Urothelium cell line (cell line): Measurements from ENCODE around the gene ADGRA1.
A peak's percentile ranks its signal among the peaks of the same experiment; 100 is the strongest.

ENCODE experiments used
- DNase-seq: peaks from one replicate; pipeline ENCODE4 v3.0.0; 2011; ENCODE audit warnings: low spot score, mixed read lengths
- FAIRE-seq: peaks from 2 replicates; lab custom pipeline; 2011; peaks lifted over from hg19 to GRCh38; lab: Jason Lieb, UNC

Gene ADGRA1

GRCh38 chr10:133075346-133076137 is 12.2 kb upstream of the ADGRA1 start:
- FAIRE-seq, result no peak
- DNase-seq, result no peak

- FAIRE-seq (no peak), DNase-seq (no peak)
These were observed 11.3 kb upstream of the ADGRA1 start for GRCh38 chr10:133076274-133077038.

GRCh38 chr10:133079836-133080682 is 7.7 kb upstream of the ADGRA1 start:
- DNase-seq (peak; percentile 55), FAIRE-seq (no peak)

- FAIRE-seq, result no peak
- DNase-seq, result no peak
These were observed 7.1 kb upstream of the ADGRA1 start for GRCh38 chr10:133080683-133081040.

- DNase-seq (no peak), FAIRE-seq (no peak)
These were observed 6.1 kb upstream of the ADGRA1 start for GRCh38 chr10:133081636-133082035.

- no peak for FAIRE-seq
- DNase-seq, result no peak
These were observed 4.9 kb upstream of the ADGRA1 start for GRCh38 chr10:133082685-133083421.

- no peak for FAIRE-seq
These were observed 4.2 kb upstream of the ADGRA1 start for GRCh38 chr10:133083422-133084100.

GRCh38 chr10:133084491-133084890 is 3.2 kb upstream of the ADGRA1 start:
- FAIRE-seq, result no peak
- no peak for DNase-seq

More at GRCh38 chr10:133083422-133084100, 4.2 kb upstream of the ADGRA1 start:
- no peak for DNase-seq

- no peak for FAIRE-seq
- DNase-seq, result no peak
These were observed 2.2 kb upstream of the ADGRA1 start for GRCh38 chr10:133085251-133086125.

- FAIRE-seq, result no peak
These were observed 1.5 kb upstream of the ADGRA1 start for GRCh38 chr10:133086247-133086646.

GRCh38 chr10:133087045-133087678 is 562 bp upstream of the ADGRA1 start:
- DNase-seq, result no peak

More at GRCh38 chr10:133086247-133086646, 1.5 kb upstream of the ADGRA1 start:
- DNase-seq, result no peak

GRCh38 chr10:133088179-133088955 is 643 bp downstream of the ADGRA1 start:
- no peak for DNase-seq
- no peak for FAIRE-seq

More at GRCh38 chr10:133087045-133087678, 562 bp upstream of the ADGRA1 start:
- no peak for FAIRE-seq

GRCh38 chr10:133088956-133089800 is 1.5 kb downstream of the ADGRA1 start:
- DNase-seq, result no peak
- no peak for FAIRE-seq

- DNase-seq (no peak), FAIRE-seq (no peak)
These were observed 2.4 kb downstream of the ADGRA1 start for GRCh38 chr10:133090101-133090500.

- FAIRE-seq (no peak), DNase-seq (no peak)
These were observed 2.9 kb downstream of the ADGRA1 start for GRCh38 chr10:133090654-133091053.

- FAIRE-seq (no peak), DNase-seq (no peak)
These were observed 3.6 kb downstream of the ADGRA1 start for GRCh38 chr10:133091316-133091715.

GRCh38 chr10:133093291-133093690 is 5.6 kb downstream of the ADGRA1 start:
- FAIRE-seq, result no peak
- no peak for DNase-seq
